MCF 10A (cell line): ENCODE data around the gene LCAT. TPM values are rescaled to one million over a fixed set of nuclear protein-coding genes. Genes with fewer than 3 reads are reported as not detected.

Source experiments
- BruUV-seq: library from RNA; stranded (reverse); fragments of 400-500 nt; replicated peaks from 2 replicates; lab custom pipeline; 2021; lab: Mats Ljungman, UMichigan
- CTCF ChIA-PET: fragments of 300-600 bp; sonication (Branson Sonifier 250); formaldehyde crosslinking; extraction: SDS; loops from one replicate; lab custom pipeline; 2021; ENCODE audit warnings: antibody characterized with exemption, inconsistent platforms; lab: Yijun Ruan, JAX
- POLR2A ChIA-PET: fragments of 300-600, 350-650 bp; sonication (Branson Sonifier 250); formaldehyde crosslinking; extraction: SDS; loops from one replicate; lab custom pipeline; 2020; ENCODE audit warnings: antibody characterized with exemption, inconsistent platforms; lab: Yijun Ruan, JAX
- DNase-seq: peaks from one replicate; pipeline ENCODE4 v3.0.0-alpha.2; 2018; ENCODE audit not compliant: unreplicated experiment
- H3K27ac Mint-ChIP-seq: one replicate; pipeline ENCODE4 v1.8.0; 2022; ENCODE audit warnings: mild to moderate bottlenecking, low read depth, mixed read lengths; ENCODE audit not compliant: unreplicated experiment
- H3K27me3 Mint-ChIP-seq: one replicate; pipeline ENCODE4 v1.8.0; 2022; ENCODE audit warnings: mixed read lengths; ENCODE audit not compliant: insufficient read depth, unreplicated experiment
- H3K36me3 Mint-ChIP-seq: one replicate; pipeline ENCODE4 v1.8.0; 2022; ENCODE audit warnings: mild to moderate bottlenecking, moderate library complexity, mixed read lengths; ENCODE audit not compliant: insufficient read depth, unreplicated experiment
- H3K4me1 Mint-ChIP-seq: one replicate; pipeline ENCODE4 v1.8.0; 2022; ENCODE audit warnings: mixed read lengths; ENCODE audit not compliant: insufficient read depth, unreplicated experiment
- H3K4me3 Mint-ChIP-seq: one replicate; pipeline ENCODE4 v1.8.0; 2022; ENCODE audit warnings: mild to moderate bottlenecking, moderate library complexity, mixed read lengths; ENCODE audit not compliant: unreplicated experiment
- H3K9me3 Mint-ChIP-seq: one replicate; pipeline ENCODE4 v1.8.0; 2022; ENCODE audit warnings: mixed read lengths; ENCODE audit not compliant: unreplicated experiment
- CTCF ChIP-seq: fragments of 200-600 bp; IDR thresholded peaks from one replicate; pipeline ENCODE4 v1.8.0; 2022; ENCODE audit warnings: antibody characterized with exemption, mild to moderate bottlenecking; ENCODE audit not compliant: unreplicated experiment
- intact Hi-C: fragments of 100-400 bp; cut with micrococcal nuclease; formaldehyde crosslinking; loops from 2 replicates; pipeline ENCODE4 v1.14.1; 2022
- total RNA-seq: library from RNA; stranded (reverse); gene quantifications from 2 replicates; pipeline ENCODE4 v1.2.3, GENCODE V29; 2022

The LCAT gene
- total RNA-seq, 1 experiment from 2014 or later = 35.3 TPM

- H3K9me3 Mint-ChIP-seq = no peaks in the 10 kb centered on the region
- no peaks in the 10 kb centered on the region for H3K27me3 Mint-ChIP-seq
- no peak overlapping the region for H3K27ac Mint-ChIP-seq
- H3K4me1 Mint-ChIP-seq = no peaks in the 10 kb centered on the region
- CTCF ChIA-PET = interaction anchor here (1.3 to 2.6 kb wide), 3 partner anchors 26 to 238 kb away, joined by 3 to 10 read pairs (median 3); partner anchors contain the start of gene NRN1L
- H3K36me3 Mint-ChIP-seq = peaks cover 44% of the 10 kb centered on the region
- no peak for TF ChIP-seq CTCF
- no TSS peak for BruUV-seq
- H3K4me3 Mint-ChIP-seq = no peak overlapping the region
- intact Hi-C loops = no loop called here
- DNase-seq = peak; percentile 39
- POLR2A ChIA-PET = interaction anchor here (0.6 kb wide), 1 partner anchor 11 kb away, joined by 3 read pairs; no protein-coding TSS in a partner anchor
Measured at GRCh38 chr16:67910158-67910557, 33.8 kb downstream of the LCAT start.

- Mint-ChIP-seq H3K27me3 (no peaks in the 10 kb centered on the region), H3K9me3 (no peaks in the 10 kb centered on the region), H3K4me3 (no peak overlapping the region), H3K36me3 (peaks cover 44% of the 10 kb centered on the region), H3K27ac (no peak overlapping the region), H3K4me1 (no peaks in the 10 kb centered on the region)
- intact Hi-C loops = no loop called here
- no peak for TF ChIP-seq CTCF
- no peak for DNase-seq
- ChIA-PET POLR2A (interaction anchor here (1.4 kb wide), 1 partner anchor 26 kb away, joined by 3 read pairs; no protein-coding TSS in a partner anchor), CTCF (interaction anchor here (1.9 to 2.6 kb wide), 2 partner anchors 25 to 93 kb away, joined by 6 to 10 read pairs; partner anchors contain the start of gene NRN1L)
- BruUV-seq = TSS peak; percentile 42
Measured at GRCh38 chr16:67909056-67909742, 34.7 kb downstream of the LCAT start.

DNA sequence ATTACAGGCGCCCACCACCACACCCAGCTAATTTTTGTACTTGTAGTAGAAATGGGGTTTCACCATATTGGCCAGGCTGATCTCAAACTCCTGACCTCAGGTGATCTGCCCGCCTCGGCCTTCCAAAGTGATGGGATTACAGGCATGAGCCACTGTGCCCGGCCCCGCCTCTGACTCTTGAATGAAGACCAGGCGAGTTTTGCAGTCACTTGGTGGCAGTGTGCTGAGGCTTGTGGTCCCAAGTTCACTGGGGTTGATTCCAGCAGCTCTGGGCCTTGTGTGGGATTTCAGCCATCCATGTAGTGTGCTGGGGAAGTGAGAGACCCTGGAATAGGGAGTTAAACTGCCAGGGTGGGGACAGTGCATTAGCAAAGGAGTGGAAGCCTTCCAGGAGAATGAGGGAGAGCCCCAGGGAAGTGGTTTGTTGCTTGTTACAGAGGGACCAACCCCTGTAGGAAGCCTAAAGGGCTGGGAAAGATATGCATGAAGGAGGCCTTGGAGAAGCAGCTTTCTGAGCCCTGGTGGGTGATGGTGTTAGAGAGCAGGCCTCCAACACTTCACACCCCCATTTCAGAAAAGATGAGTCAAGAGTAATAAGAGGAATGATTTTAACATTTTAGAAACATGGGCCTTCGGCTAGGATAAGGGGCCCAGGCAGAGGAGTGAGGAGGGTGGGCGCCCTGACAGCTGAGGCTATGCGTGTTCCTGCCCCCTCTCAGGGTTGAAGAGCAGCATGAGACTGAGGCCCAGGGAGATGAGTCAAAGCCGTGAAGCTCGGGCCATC is 36.3 kb downstream of the LCAT start:
- TF ChIP-seq CTCF = no peak
- H3K27me3 Mint-ChIP-seq = no peaks in the 10 kb centered on the region
- CTCF ChIA-PET = interaction anchor here (1.2 to 2.6 kb wide), 3 partner anchors 12 to 91 kb away, joined by 4 to 10 read pairs (median 6); partner anchors contain the start of gene NRN1L
- no peaks in the 10 kb centered on the region for H3K9me3 Mint-ChIP-seq
- H3K4me1 Mint-ChIP-seq = no peaks in the 10 kb centered on the region
- H3K4me3 Mint-ChIP-seq = no peak overlapping the region
- POLR2A ChIA-PET = interaction anchor here (0.5 to 1.4 kb wide), 5 partner anchors 14 to 140 kb away, joined by 3 read pairs; partner anchors contain the start of gene PSKH1
- no peak overlapping the region for H3K27ac Mint-ChIP-seq
- no peak for DNase-seq
- no TSS peak for BruUV-seq
- H3K36me3 Mint-ChIP-seq = peaks cover 53% of the 10 kb centered on the region
- intact Hi-C loops = no loop called here

DNA sequence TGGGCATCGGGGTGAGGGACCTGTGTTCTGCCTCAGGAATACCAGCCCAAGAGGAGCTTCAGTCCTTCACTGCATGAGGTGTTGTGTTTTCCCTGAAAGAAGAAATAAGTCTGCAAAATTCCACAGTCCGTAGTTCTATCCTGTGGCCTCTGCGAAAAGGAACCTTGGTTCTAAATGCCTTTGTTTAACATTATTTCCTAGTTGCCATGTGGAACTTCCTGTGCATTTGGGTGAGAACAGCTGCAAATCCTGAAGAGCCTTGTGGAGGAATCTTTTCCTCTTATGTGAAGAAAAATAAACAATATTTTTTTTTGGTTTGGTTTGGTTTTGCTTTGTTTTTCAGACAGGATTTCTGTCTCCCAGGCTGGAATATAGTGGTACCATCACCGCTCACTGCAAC is 41.1 kb downstream of the LCAT start:
- ChIA-PET CTCF (interaction anchor here (0.5 to 3.0 kb wide), 5 partner anchors 12 to 765 kb away, joined by 3 to 11 read pairs (median 5); partner anchors contain the start of gene NRN1L), POLR2A (no interaction called here)
- no peak for TF ChIP-seq CTCF
- Mint-ChIP-seq H3K9me3 (no peaks in the 10 kb centered on the region), H3K27me3 (no peaks in the 10 kb centered on the region), H3K36me3 (peaks cover 46% of the 10 kb centered on the region), H3K4me1 (no peaks in the 10 kb centered on the region), H3K27ac (no peak overlapping the region), H3K4me3 (no peak overlapping the region)
- DNase-seq = no peak
- BruUV-seq = no TSS peak
- intact Hi-C loops = no loop called here
